Stimulated activated CD4-positive, alpha-beta T cell treated with anti-CD3 and anti-CD28 coated beads, Interleukin-15, amount 100 ng/mL, for 24 hours (primary cell): Measurements from ENCODE around the gene RAB14.
A peak's percentile ranks its signal among the peaks of the same experiment; 100 is the strongest.

Experiments used
- DNase-seq: peaks from one replicate; pipeline ENCODE4 v3.0.0-alpha.2; 2020

Gene RAB14

DNA sequence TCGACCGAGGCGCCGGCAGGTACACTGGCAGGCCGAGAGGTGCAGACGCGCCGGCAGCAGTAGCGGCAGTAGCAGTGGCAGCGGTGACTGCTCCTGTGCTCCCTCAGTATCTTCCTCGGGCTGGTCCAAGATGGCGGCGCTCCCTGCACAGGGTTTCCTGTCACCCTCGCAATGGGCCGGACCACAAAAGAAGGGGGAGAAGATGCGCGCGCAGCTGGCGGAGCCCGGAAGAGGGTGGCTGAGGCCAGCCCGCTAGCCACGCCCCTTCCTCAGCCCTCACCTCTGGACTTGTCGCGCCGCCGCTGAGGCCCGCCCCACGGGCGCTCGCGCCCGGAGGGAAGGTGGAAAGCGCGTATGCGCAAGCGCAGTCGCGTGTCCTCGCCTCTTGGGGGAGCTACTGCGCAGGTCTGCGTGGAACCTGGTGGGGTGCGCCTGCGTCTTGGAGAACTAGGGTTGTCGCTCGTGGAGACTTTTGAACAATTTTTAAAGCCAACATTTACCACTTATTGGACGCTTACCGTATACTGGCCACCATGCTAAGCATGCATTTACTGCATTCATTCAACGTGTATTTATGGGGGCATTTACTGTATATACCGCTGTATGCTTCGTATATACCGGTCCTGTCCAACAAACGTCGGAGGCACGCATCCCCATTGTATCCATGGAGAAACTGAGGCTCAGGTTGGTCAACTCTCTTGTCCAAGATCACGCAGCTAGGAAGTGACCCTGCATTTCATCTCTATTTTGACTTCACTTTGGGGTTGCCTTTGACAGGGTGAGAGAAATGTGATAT lies at the start of gene RAB14:
TSS of gene RAB14 (minus strand) at position 132 of the 796 bp plus-strand sequence. CDS start 8,457 bp downstream, outside the sequence.
- DNase-seq, result peak; percentile 100

DNA sequence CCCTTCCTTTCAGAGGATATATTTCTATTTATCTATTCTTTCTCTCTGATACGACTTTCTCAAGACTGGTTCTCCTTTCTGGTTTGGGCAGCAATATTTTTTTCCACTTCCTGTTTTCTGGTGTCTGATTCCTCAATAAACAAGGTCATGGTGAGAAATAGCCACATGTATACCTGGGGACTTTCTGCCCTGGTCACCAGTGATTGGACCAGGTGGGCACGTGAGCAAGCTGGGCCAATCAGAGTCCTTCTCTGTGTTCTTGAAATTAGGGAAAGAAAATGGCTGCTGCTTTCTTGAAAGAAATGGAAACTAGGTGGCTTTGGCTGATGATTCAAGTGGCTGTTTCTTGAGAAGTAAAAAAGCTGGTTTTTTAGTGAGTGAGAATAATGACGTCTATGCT lies 47.9 kb upstream of the RAB14 start:
- no peak for DNase-seq

DNA sequence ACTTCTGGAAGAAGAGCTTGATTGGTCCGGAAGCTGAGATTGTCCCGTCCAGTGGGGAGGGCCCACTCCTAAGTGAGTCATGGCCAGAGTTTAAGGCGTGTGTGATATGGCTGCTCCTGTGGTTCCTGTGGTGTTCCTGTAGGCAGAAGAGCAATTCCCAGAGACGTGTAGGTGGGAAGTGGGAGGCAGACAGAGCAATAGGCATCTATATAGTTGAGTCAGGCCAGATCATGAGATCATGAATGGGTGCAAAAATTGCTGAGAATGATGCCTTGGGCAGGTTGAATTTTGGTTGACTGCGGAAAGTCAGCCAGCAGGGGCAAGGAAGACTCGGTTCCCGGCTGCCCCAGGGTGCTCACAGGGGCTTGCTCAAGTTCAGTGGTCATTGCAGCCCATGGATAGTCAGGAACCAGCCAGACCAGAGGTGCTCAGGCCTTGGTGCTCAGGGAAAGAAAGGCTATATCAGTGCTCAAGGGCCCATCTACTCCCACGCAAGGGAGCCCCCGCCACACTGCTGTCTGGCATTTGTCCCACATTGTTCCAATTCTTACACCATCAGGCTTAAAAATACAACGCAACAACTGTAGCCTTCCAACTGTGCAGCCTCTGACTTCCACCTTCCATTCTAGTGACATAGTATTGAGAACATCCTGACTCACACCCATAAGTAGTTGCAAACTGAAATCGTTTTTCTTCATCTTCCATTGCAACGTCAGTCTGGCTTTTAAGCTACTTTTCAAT lies 45.3 kb upstream of the RAB14 start:
- no peak for DNase-seq

DNA sequence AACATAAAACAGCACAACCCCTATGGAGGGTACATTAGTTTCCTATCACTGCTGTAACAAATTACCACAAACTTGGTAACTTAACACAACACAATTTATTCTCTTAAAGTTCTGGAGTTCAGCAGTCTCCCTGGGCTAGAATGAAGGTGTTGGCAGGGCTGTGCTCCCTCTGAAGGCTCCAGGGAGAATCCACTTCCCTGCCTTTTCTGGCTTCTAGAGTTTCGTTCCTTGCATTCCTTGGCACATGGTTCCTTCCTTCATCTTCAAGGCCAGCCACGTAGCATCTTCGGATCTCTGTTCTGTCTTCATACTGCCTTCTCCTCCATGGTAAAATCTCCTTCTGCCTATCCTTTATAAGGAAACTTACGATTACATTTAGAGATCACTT lies 41.3 kb upstream of the RAB14 start:
- no peak for DNase-seq

DNA sequence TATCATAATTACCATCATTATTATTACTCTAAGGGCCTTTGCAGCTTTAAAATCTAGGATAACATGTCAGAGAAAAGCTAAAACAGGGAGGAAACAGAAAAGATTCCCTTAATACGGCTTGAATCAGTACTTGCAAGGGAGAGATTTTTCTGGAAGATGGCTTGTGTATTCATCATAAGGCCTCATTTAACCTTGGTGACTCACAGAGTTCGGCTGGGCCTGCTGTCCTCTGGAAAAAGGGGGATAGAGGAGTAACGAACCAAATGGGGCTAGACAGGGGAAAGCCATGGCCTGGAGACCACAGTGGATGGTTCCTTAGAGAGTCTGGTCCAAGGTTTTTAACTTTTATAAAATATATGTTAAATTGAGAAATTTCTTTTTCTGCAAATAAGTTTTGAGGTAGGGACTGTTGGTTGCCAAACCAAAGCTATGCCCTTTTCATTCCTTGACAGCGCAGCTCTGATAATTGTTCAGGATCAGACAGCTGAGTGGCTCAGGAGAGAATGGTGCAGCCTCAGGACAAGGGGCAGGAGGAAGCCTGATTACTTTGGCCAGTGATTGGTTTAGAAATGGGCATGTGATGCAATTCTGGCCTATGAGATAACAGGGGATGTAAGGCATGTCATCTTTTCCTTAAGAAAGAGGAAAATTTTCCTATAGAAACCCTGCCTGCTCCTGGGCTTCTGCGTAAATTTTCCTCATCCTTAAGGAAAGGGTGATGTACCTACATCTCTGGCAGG lies 40.7 kb upstream of the RAB14 start:
- DNase-seq, result no peak

DNA sequence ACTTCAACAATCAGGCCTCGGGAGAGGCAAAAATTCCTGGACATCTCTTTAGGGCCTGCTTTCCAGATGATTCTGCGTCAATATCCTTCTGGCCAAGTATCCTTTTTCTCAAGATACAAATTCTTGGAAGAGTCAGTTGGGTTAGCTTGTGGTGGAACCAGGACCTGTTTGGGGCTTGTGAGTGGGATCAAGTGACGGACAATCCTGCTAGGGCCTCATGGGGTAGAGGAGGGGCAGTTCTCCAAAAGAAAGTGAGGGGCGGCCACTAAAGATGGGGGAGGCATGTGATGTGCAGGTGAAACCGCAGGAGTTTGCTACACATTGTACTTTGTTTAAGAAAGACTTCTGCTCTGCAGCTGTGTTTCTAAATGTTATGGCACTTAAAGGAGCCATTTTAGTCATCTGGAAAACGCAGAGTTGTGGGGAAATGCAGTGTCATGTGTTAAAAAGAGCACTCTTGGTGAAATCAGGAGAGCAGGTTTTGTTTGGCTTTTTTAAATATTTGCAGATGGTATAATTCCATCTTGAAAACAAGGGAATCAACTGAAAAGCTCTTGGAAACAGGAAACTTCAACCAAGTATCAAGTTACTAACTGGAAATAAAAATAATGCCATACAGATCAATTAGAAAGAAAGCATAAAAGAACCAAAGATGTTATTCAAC lies 38.9 kb upstream of the RAB14 start:
- DNase-seq, result no peak

DNA sequence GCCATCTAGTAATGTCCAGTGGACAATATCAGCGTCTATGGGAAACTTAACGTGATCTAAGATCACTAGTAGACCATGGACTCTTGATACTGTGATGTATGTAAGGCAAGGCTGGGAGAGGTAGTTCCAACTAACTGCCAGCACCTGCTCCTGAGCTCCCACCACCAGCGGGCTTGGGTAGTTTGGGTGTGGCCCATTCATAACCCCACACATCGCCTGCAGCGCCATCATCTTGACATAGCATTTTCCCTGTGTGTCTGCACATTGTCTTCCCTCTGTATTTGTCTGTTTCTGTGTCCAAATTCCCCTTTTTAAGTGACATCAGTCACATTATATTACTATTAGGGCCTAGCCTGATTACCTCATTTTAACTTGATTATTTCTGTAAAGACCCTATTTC lies 38.2 kb upstream of the RAB14 start:
- DNase-seq, result no peak

DNA sequence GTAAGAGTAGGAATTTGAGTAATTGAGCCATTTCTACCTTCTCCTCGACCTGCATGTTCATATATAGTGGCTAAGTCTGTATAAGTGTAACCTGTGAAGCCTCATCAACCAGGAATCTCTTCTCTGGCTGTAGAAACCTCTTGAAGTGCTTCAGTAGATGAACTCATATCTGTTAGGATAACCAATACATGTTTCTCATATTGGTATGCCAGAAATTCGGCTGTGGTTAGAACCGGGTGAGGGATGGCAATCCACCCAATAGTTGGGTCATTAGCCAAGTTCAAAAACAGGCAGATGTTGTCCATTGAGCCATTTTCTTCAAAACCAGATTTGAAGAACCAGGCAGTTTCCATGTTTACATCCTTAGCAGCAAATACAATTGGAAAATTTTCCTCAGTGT lies 37.4 kb upstream of the RAB14 start:
- no peak for DNase-seq

DNA sequence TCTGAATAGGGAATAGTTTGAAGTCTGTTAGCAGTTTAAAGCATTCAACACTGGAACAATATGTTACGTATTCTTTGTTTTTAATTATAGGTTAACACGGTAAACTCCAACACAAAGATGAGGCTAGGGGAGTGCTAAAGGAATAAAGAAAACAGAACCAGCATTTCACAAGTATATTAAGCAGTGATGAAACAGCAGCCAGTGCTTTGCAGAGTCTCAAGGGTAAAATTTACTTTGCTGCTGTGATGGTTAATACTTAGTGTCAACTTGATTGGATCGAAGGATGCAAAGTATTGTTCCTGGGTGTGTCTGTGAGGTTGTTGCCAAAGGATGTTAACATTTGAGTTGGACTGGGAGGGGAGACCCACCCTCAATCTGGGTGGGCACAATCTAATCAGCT lies 36.2 kb upstream of the RAB14 start:
- DNase-seq, result no peak

DNA sequence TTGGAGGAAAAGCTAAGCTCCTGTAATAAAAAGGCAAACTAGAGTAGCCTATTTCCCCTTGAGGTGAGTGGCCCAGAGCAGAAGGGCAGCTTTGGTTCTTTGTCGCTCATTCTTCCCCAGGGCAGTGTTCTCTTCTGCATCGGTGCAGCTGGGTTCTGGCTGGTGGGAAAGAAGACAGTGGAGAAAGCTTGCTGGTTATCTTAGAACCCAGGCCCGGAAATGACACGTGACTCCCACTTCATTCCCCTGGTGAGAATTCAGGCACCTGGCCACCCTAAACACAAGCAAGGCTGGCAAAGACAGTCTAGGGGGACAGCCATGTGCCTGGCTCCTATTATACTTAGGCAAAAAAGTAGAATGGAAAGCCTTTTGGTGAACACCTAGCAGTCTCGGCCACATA lies 33.8 kb upstream of the RAB14 start:
- DNase-seq, result no peak

DNA sequence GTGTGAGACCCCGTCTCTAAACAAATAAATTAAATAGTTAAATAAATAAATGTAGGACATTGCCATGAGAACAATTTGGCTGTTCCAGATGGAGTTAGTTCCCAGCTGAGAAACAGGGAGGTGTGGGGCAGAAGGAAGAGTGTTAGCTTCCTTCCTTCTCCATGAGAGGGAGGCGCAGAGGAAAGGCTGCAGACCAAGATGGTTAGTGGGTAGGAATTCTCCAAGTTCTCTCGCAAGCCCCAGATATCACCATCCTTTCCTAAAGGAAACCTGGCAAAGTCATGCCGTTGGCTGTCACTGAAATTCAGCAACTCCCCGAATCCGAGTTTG lies 33.1 kb upstream of the RAB14 start:
- no peak for DNase-seq

DNA sequence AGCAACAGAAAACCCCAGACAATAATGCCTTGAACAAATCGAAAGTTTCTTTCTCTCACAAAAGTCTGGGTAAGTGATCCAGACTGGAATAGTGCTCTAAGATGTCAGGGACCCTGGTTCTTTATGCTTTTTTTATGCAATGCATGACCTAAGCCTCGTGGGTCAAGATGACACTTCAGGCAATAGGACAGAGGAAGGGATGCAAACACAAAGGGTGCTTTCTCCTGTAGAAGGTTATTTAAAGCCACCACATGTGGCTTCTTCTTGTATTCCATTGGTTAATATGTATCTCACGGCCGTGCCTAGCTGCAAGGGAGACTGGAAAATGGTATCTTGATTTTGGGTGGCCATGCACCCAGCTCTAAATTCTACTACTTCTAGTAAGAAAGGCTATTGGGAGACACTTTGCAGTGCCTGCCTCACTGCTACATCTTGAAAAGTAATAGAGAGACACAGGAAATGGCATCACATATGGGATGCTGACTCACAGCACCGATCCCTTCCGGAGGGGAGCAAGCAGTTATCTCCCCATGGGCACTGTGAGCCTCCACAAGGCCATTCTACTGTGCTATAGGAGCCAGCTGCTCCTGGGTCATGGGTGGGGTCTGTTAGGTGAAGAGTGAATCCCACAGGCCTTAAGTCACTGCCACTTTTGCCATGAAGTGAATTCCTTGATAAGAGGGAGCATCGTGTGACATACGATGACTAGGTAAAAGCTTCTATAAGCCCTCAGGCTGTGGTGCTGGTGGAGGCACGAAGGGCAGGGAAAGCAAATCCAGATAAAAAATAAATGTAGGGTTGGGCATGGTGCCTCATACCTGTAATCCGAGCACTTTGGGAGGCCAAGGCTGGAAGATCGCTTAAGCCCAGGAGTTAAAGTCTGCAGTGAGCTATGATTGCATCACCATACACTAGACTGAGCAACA lies 32.5 kb upstream of the RAB14 start:
- DNase-seq, result no peak

DNA sequence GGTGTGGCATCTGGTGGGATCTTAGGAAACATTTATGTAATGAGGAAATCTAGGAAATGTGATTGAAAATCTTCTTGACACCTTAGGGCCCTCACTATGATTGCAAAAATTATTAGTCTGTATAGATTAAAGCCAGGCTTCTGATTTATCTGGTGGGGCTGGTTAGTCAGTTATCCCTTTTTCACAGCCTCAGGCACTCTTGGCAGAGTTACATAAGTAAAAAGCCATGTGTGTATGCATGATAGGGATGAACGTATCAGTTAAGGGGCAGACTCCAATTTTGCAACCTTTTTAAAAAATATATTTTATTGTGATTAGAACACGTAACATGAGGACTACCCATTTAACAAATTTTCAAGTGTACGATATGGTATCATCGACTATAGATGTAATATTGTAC lies 30.6 kb upstream of the RAB14 start:
- DNase-seq, result no peak

DNA sequence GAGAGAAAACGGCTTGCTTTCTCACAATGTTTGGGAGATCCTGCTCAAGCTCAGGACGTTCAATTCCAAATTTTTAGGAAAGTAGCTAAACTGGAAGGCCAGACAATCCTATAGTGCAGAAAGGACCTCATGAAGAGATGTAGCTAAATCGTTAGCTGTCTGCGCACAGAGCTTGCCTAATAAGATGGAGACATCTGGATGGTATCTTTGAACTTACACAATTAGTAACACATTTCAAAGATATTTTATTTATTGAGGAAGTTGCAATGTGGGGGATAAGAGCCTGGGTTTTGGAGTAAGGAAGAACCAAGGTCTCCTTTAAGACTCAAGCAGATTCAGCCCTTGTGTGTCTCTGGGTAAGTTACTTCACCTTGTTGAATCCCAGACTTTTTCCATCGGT lies 28.6 kb upstream of the RAB14 start:
- no peak for DNase-seq

DNA sequence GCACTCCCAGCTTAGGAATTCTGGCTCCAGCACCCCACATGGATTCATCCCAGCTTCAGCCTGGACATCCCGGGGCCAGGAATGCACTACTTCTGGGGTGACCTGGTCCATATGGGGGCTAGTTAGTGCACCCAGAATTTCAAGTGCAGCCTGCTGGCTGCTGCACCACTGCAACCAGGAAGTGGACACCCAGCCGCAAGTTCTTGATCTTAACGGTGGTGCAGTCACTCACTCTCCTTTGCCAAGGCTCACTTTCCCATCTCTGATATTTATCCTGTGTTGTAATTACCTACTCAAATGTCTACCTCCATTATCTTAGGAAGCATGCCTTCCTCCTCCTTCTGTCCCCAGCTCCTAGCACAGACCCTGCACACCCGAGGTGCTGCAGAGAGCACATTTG lies 26.2 kb upstream of the RAB14 start:
- DNase-seq, result no peak

DNA sequence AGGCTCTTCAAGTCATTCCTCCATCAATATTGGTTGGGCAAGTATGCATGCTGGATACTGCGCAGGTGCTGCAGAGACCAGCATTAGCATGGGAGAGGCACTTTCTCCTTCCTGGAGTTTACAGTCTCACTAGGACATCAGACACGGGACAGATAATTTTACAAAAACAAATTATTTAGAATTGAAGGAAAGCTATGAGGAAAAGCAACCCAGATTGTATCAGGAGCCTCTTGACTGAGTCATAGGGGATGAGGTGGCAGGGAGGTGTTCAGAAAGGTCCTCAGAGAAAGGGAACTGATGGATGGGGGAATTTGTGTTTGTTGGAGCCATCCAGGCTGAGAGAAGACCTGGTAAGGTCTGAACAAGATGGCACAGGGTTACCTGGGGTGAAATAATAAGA lies 24.5 kb upstream of the RAB14 start:
- DNase-seq, result no peak

DNA sequence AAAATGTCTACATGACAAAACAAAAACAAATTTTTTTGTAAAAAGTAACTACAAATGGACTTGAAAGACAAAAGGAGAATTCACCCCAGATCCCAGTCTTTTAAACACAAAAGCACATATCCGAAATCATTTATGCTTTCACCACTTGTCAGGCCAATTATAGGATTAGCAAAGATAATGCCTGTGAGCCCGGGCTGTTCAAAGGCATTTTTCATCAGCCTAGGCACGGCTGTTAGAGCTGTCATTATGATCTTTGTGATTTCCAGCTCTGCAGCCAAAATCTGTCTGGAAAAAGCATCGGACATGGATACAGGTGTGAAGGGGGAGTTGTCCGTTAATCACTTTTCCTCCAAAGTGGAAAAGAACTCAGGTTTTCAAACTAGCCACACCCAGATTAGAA lies 23.6 kb upstream of the RAB14 start:
- no peak for DNase-seq

DNA sequence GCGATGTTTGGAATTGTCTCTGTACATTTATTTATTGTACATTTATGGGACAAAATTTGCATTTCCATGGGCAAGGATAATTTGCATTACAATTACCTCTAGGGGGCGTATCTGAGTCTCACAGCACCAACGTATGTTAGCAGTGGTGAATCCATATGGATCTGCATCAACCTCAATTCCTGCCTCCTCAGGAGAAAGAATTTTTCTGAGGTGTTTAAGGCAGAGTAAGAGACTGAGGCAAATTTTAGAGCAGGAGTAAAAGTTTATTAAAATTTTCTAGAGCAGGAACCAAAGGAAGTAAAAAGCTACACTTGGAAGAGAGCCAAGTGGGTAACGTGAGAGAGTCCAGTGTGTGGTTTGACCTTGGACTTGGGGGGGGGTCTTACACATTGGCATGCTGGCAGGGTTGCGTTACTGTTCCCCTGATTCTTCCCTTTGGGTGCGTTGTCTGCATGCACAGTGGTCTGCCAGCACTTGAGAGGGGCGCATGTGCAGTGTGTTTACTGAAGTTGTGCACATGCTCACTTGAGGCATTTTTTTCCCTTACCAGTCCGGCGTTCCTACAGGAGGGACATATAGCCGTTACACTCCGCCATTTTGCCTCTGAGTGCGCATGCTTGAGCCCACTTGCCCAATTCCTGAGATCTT lies 21.0 kb upstream of the RAB14 start:
- DNase-seq, result no peak

DNA sequence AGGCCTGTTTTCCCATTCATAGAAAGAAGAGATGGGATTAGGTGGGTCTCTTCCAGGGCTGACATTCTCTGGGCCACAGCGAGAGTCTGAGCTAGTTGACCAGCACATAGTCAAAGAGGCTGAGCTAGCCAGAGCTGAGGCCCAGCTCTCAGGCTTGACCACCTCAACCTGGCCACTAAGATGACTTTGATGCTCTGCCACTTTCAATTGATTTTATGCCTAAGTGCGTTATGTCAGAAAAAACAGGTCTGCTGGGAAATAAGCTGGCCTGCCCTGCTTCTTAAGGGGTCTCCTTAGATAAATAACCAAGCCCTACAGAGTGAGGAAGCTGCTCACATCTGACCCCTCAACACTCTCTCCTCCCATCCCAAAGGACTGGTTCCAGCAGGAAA lies 20.0 kb upstream of the RAB14 start:
- DNase-seq, result no peak

DNA sequence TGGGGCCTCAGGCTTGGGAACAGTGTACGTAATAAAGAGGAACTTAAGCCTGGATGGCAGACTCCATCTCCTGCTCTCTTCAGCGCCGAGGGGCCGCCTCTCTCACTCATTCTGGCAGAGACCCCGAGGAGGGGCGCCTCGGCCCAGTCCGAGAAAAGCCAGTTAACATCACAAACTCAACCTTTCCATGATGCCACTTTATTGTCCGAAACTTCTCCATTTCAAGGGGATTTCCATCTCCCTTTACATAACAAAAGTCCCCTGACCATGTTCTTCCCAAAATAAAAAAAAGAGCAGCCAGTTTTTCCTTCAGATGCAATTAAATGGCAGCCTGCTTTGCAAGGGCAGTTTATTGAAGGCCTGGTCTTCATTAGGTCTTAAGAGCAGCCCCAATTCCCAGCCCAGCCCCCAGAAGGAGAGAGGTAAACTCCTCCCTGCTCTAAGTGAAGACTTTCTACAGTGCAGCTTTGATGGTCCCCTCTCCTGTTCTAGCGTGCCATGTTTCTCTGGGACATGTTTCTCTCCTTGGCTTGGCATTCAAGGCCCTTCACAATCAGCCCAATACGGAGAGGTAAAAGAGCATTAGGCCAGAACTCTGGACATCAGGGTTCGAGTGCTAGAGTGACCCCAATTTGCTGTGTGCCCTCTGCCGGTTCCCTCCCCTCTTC lies 19.5 kb upstream of the RAB14 start:
- no peak for DNase-seq

DNA sequence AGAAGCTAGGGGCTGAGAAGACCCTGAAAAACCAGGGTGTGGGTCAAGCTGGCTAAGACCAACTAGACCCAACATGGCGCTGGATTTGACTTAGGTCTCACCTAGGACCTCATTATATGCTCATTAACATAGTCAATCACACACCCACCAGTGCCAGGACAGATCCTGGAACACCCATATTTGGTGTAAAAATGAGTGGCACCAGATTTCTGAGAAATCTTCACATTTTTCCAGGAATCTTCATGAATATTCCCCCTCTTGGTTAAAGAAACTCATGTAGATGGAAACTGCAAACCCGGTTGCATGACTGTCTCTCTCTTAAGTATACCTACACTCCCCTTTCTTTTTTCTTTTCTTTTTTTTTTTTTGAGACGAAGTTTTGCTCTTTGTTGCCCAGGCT lies 17.9 kb upstream of the RAB14 start:
- DNase-seq, result no peak
